Pancreas (tissue), 10 donors: Measurements from ENCODE around the gene CAMK2B. TPM values are rescaled to one million over a fixed set of nuclear protein-coding genes. Genes with fewer than 3 reads are reported as not detected.

Source experiments
- ATAC-seq, 4 donors: fragments of 200-7000 bp; cut with Tn5 transposase; one replicate each; pipeline versions ENCODE4 v1.8.0 to v1.9.1; 2020; ENCODE audit warnings: mild to moderate bottlenecking in 4 of 4, moderate library complexity in 4 of 4
- DNase-seq, 6 donors: peaks; one replicate each; pipeline ENCODE4 v3.0.0-alpha.2; 2020
- FAIRE-seq: peaks from 2 replicates; lab custom pipeline; 2012; peaks lifted over from hg19 to GRCh38; lab: Jason Lieb, UNC
- H3K27ac ChIP-seq, 4 donors: fragments of 200-600 bp; sonication (generic); 1 replicate in 3 of 4; 2 replicates in 1 of 4; pipeline versions ENCODE4 v1.5.0 to v1.8.0; 2020
- H3K27me3 ChIP-seq, 4 donors: fragments of 200-600 bp; one replicate each; pipeline ENCODE4 v1.8.0; 2021
- H3K36me3 ChIP-seq, 3 donors: fragments of 200-600 bp; sonication (generic) in 1 of 3; one replicate each; pipeline versions ENCODE4 v1.5.0 to v1.8.0; 2020 to 2021
- H3K4me1 ChIP-seq, 3 donors: fragments of 200-600 bp; one replicate each; pipeline ENCODE4 v1.8.0; 2021
- H3K4me3 ChIP-seq, 4 donors: fragments of 200-600 bp; sonication (generic) in 2 of 4; one replicate each; pipeline versions ENCODE4 v1.5.0 to v1.8.0; 2020 to 2021
- H3K9me3 ChIP-seq, 4 donors: fragments of 200-600 bp; one replicate each; pipeline ENCODE4 v1.8.0; 2021
- CTCF ChIP-seq, 4 donors: fragments of 200-600 bp; sonication (generic) in 3 of 4; IDR thresholded peaks; one replicate each; pipeline versions ENCODE4 v1.5.0 to v1.8.0; 2021; ENCODE audit warnings: antibody characterized with exemption in 4 of 4
- WGBS, 2 donors: extraction: QIAGEN DNeasy Blood & Tissue Kit; methylation state at CpG; one replicate each; pipeline ENCODE4 v1.1.7; 2013; 5-methylcytosine and 5-hydroxymethylcytosine counted together
- intact Hi-C, 3 donors: fragments of 100-400 bp; cut with DNase I; formaldehyde crosslinking; loops; one replicate each; pipeline versions ENCODE4 v1.11.1 to v1.14.2; 2022
- polyA plus RNA-seq, 2 donors: library from polyadenylated mRNA; stranded (reverse); fragments of 200-250 nt; gene quantifications; one replicate each; pipeline ENCODE4 v1.2.3, GENCODE V29; 2013
- total RNA-seq, 6 donors: library from RNA; stranded (reverse); fragmentation: NEBNext Ultra II Directional in 4 of 6; extraction: Animal tissue kit (Norgen Biotek cat#: 25700) in 4 of 6; gene quantifications; one replicate each; pipeline versions ENCODE4 v1.2.1 to v1.2.4, GENCODE V29; 2021 to 2023
- donor health status: healthy with polysubstance abuse.
- donor health status: DM: no; HTN: no; CAD: no; lungs with moderate emphysema.
- donor health status: DM: no; HTN: no; CAD: no.
- donor health status: control.
- donor health status: control.
- donor health status: Bipolar disorder and iron deficiency.
- donor health status: DM: yes; HTN: yes; CAD: no.
- donor health status: DM: no; HTN: no; CAD: no.
- donor health status: DM: no; HTN: no; CAD: no.
- donor health status: DM: yes; HTN: yes; CAD: no.

The CAMK2B gene
- total and polyA plus RNA-seq, 8 donors = 0.83 to 34.0 (median 2.0) TPM

- DNase-seq = peak in 2 of 6 donors; percentile 14 to 72
- TF ChIP-seq CTCF (IDR thresholded peaks at IDR 0.05) = no peak
- no peak for ATAC-seq
- Histone ChIP-seq H3K4me1 (peaks cover 8 to 15% (median 9%) of the 10 kb centered on the region in 3 donors), H3K27me3 (no peaks in the 10 kb centered on the region), H3K9me3 (no peaks in the 10 kb centered on the region), H3K27ac (no peak overlapping the region), H3K4me3 (no peak overlapping the region), H3K36me3 (no peaks in the 10 kb centered on the region)
- FAIRE-seq = no peak
- 89 to 90% methylated on average over 29 of the region's 29 CpGs for WGBS, 2 donors
- intact Hi-C loops = no loop called here
Measured at GRCh38 chr7:44228571-44229350, 96.6 kb downstream of the CAMK2B start.

GRCh38 chr7:44227911-44228310 is 97.5 kb downstream of the CAMK2B start:
- WGBS, 2 donors = 83 to 89% methylated on average over 14 of the region's 14 CpGs
- intact Hi-C loops = no loop called here
- TF ChIP-seq CTCF (IDR thresholded peaks at IDR 0.05) = no peak
- DNase-seq = peak in 2 of 6 donors; percentile 14 to 50
- no peaks in the 10 kb centered on the region for H3K36me3 ChIP-seq
- H3K27ac ChIP-seq = no peak overlapping the region
- FAIRE-seq = no peak
- no peak for ATAC-seq
- H3K4me3 ChIP-seq = no peak overlapping the region
- H3K9me3 ChIP-seq = no peaks in the 10 kb centered on the region
- no peaks in the 10 kb centered on the region for H3K27me3 ChIP-seq
- peaks cover 8 to 23% (median 11%) of the 10 kb centered on the region in 3 donors for H3K4me1 ChIP-seq

GRCh38 chr7:44226396-44226753 is 99.0 kb downstream of the CAMK2B start:
- TF ChIP-seq CTCF (IDR thresholded peaks at IDR 0.05) = no peak
- Histone ChIP-seq H3K36me3 (no peaks in the 10 kb centered on the region), H3K4me1 (peaks cover 8 to 25% (median 11%) of the 10 kb centered on the region in 3 donors), H3K27me3 (no peaks in the 10 kb centered on the region), H3K4me3 (no peak overlapping the region), H3K9me3 (no peaks in the 10 kb centered on the region), H3K27ac (no peak overlapping the region)
- 79% methylated on average over 17 of the region's 17 CpGs for WGBS, 2 donors
- intact Hi-C loops = no loop called here
- no peak for FAIRE-seq
- DNase-seq = peak in 1 of 6 donors; percentile 68
- ATAC-seq = no peak

- Histone ChIP-seq H3K36me3 (no peaks in the 10 kb centered on the region), H3K4me1 (peaks cover 8 to 25% (median 11%) of the 10 kb centered on the region in 3 donors), H3K9me3 (no peaks in the 10 kb centered on the region), H3K4me3 (no peak overlapping the region), H3K27me3 (no peaks in the 10 kb centered on the region), H3K27ac (no peak overlapping the region)
- no peak for TF ChIP-seq CTCF (IDR thresholded peaks at IDR 0.05)
- no peak for FAIRE-seq
- intact Hi-C loops = no loop called here
- DNase-seq = peak in 2 of 6 donors; percentile 22 to 70
- ATAC-seq = no peak
- WGBS, 2 donors = 81% methylated on average over 26 of the region's 26 CpGs
Measured at GRCh38 chr7:44225566-44226395, 99.6 kb downstream of the CAMK2B start.
